Measurements from ENCODE around the gene ARHGEF4. TPM values are rescaled to one million over a fixed set of nuclear protein-coding genes. Genes with fewer than 3 reads are reported as not detected.

ARHGEF4 gene
- total RNA-seq, 1 donor from 2014 or later: 9.3 TPM

DNA sequence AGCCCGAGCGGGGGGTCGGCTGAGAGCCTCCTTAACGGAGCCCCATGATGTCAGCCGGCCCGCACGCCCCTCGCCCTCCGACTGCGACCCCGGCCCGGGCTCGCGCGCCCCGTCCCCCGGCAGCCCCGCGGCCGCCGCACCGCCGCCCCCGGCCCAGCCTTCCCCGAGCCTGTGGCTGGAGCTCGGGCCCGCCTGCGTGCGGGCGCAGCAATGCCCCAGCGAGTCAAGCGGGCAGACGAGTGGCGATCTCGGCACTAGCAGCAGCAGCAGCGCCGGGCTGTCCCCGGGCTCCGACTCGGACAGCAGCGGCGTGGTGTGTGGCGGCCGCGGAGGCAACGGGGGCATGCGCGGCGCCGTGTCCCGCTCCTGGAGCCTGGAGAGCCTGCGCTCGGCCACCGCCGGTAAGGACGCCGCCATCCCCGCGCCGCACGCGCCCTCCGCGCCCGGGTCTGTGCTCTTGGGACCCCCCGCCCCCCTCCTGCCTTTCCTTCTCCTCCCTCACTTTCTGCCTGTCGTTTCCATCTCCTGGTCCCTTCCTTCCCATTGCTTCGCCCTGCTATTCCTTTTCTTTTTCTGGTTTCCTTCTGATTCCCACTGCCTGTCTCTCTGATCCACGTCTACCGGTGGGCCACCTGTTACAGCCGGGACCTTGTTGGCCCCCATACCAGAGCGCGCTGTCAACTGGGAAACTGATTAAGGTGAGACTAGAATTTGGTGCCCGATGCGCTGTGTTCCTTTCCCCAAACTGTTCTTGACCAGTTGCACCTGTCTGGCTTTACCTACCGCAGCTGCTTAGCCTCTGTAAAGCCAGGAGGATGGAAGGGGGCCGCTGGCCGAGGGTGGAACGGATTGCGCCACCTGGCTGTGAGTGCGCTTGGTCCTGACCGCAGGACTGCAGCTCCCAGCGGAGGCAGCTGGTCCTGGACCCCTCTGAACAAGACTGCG lies 127.4 kb downstream of the ARHGEF4 start:
- TF ChIP-seq, protein P1, sequence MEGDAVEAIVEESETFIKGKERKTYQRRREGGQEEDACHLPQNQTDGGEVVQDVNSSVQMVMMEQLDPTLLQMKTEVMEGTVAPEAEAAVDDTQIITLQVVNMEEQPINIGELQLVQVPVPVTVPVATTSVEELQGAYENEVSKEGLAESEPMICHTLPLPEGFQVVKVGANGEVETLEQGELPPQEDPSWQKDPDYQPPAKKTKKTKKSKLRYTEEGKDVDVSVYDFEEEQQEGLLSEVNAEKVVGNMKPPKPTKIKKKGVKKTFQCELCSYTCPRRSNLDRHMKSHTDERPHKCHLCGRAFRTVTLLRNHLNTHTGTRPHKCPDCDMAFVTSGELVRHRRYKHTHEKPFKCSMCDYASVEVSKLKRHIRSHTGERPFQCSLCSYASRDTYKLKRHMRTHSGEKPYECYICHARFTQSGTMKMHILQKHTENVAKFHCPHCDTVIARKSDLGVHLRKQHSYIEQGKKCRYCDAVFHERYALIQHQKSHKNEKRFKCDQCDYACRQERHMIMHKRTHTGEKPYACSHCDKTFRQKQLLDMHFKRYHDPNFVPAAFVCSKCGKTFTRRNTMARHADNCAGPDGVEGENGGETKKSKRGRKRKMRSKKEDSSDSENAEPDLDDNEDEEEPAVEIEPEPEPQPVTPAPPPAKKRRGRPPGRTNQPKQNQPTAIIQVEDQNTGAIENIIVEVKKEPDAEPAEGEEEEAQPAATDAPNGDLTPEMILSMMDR (IDR thresholded peaks at IDR 0.05; ENCODE audit: insufficient read depth, low read length, poor library complexity, severe bottlenecking): peak; percentile 67
- peaks cover 54% of the 10 kb centered on the region for H3K27me3 ChIP-seq (ENCODE audit: control insufficient read depth, insufficient read depth, low read length)
- H3K36me3 ChIP-seq (ENCODE audit: control insufficient read depth, insufficient read depth, low read length): no peaks in the 10 kb centered on the region
- no peak for DNase-seq (ENCODE audit: low read depth)
- H3K4me3 ChIP-seq (ENCODE audit: low read depth, low read length): no peak overlapping the region

DNA sequence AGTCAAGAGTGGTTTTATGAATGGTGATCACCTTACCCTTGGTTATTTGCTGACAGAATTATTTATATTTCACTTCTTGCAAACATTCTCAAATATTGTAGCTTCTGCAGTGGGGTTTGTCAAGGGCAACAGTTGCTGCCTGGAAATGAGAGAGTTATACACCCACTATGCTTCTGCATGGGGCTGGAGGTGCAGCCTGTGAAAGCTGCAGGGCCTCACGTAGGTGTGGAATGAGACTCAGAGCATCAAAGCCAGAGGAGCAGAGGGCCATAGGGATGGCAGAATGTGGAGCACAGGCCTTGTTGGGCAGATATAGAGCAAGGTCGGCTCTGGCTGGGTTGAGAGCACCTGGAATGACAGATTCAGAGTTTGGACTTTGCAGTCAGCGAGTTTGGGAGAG lies 128.2 kb downstream of the ARHGEF4 start:
- TF ChIP-seq, protein P1 (IDR thresholded peaks at IDR 0.05; ENCODE audit: insufficient read depth, low read length, poor library complexity, severe bottlenecking): no peak
- Histone ChIP-seq H3K27me3 (ENCODE audit: control insufficient read depth, insufficient read depth, low read length) (peaks cover 54% of the 10 kb centered on the region), H3K36me3 (ENCODE audit: control insufficient read depth, insufficient read depth, low read length) (no peaks in the 10 kb centered on the region), H3K4me3 (ENCODE audit: low read depth, low read length) (no peak overlapping the region)
- DNase-seq (ENCODE audit: low read depth): no peak

DNA sequence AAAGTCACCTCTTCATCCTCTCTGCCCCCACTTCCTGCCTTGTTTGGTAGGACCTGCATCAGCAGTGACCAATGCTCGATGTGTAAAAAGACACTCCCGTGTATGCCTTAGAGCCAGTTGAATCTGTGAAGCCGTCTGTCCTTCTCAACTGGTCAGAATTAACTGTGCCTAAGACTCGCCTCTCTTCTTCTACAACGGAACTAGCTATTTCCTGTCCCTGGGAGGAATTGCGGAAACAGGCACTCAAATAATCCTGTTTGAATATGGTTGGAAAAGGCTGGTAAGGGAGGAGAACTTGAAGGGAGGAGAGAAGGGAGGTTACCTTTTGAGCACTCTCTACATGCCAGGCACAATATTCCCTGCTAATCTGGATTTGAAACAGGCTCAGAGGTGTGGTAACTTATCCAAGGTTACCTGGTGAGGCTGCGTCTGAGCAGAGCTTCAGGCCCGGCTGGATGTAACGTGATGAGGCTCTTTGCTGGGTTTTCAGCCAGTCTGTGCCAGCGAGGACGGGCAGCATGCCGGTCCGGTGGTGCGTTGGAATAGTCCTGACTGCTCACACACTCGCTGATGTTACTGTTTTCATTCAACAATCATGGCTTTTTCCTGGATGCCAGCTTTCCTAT lies 129.5 kb downstream of the ARHGEF4 start:
- peaks cover 47% of the 10 kb centered on the region for H3K27me3 ChIP-seq (ENCODE audit: control insufficient read depth, insufficient read depth, low read length)
- TF ChIP-seq, protein P1 (IDR thresholded peaks at IDR 0.05; ENCODE audit: insufficient read depth, low read length, poor library complexity, severe bottlenecking): no peak

DNA sequence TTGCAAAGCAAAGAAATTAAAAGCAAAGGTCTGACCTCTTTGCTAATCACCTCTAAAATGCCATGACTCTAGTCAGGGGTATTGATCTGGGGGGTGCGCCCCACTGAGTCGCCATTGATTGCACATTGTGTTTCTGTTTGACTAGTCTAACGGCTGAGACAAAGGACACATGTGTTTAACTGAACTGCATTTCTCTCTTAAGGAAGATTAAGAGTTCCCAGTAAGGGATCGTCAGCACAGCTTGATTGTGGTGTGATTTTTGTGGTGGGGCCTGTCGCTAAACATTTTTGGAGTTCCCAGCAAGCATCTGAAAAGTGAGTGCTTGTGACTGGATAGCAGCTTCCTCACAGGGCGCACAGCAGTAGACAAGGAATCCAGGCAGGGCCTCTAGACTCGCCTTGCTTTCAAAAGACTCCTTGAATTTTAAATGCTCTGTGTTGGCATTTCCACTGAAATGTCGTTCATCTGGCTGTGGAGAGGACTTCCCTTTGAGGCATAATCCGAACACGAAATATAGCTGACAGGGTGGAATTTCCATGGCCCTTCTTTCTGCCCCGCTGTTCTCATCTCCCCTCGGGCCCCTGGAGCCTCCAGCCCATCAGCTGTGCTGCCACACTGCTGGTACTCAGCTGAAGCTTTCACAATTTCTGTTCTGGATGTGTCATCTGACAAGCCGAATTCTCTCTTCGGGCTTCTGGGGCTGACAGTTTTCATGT lies 130.2 kb downstream of the ARHGEF4 start:
- TF ChIP-seq, protein P1 (IDR thresholded peaks at IDR 0.05; ENCODE audit: insufficient read depth, low read length, poor library complexity, severe bottlenecking): no peak
- H3K36me3 ChIP-seq (ENCODE audit: control insufficient read depth, insufficient read depth, low read length): no peaks in the 10 kb centered on the region
- H3K4me3 ChIP-seq (ENCODE audit: low read depth, low read length): no peak overlapping the region
- H3K27me3 ChIP-seq (ENCODE audit: control insufficient read depth, insufficient read depth, low read length): peaks cover 42% of the 10 kb centered on the region
- DNase-seq (ENCODE audit: low read depth): no peak

More for the DNA sequence above, 129.5 kb downstream of the ARHGEF4 start:
- no peaks in the 10 kb centered on the region for H3K36me3 ChIP-seq (ENCODE audit: control insufficient read depth, insufficient read depth, low read length)
- no peak for DNase-seq (ENCODE audit: low read depth)
- no peak overlapping the region for H3K4me3 ChIP-seq (ENCODE audit: low read depth, low read length)

DNA sequence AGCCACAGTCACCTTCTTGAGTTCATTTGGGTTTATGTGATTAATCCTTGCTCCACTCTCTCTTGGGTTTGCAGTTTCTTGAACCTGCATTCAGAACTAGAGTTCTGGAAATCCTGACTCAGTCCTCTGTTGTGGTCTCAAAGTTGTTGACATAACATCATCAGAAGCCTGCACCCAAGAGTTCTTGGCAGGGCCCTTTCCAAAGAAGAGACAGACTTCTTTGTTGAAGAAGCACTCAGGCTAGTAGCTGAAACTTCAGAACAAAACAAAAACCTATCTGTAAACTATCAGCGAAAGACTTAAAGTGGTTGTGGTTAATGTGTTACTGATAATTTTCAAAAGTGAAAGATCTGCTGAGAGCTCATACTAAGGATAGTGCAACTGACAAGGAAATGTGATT lies 135.7 kb downstream of the ARHGEF4 start:
- Histone ChIP-seq H3K4me3 (ENCODE audit: low read depth, low read length) (no peak overlapping the region), H3K27me3 (ENCODE audit: control insufficient read depth, insufficient read depth, low read length) (no peaks in the 10 kb centered on the region), H3K36me3 (ENCODE audit: control insufficient read depth, insufficient read depth, low read length) (no peaks in the 10 kb centered on the region)
- DNase-seq (ENCODE audit: low read depth): no peak
- TF ChIP-seq, protein P1 (IDR thresholded peaks at IDR 0.05; ENCODE audit: insufficient read depth, low read length, poor library complexity, severe bottlenecking): no peak
